K562 (cell line): ENCODE data around the gene LRP4. TPM values are rescaled to one million over a fixed set of nuclear protein-coding genes. Genes with fewer than 3 reads are reported as not detected.

Experiments used
- CAMTA2 ChIP-seq: fragments of 250-450 bp; sonication (Bioruptor Pico); conservative IDR thresholded peaks from 2 replicates; pipeline ENCODE4 v1.5.1; 2022
- CBX2 ChIP-seq: fragments of 200-600 bp; sonication (generic); IDR thresholded peaks from one replicate; pipeline ENCODE4 v1.6.1; 2012; ENCODE audit warnings: mild to moderate bottlenecking, low read length, inconsistent platforms; ENCODE audit not compliant: insufficient read depth, poor library complexity, severe bottlenecking
- HSF4 ChIP-seq: fragments of 250-450 bp; sonication (Bioruptor Pico); IDR thresholded peaks from 2 replicates; pipeline ENCODE4 v2.1.2; 2022; ENCODE audit warnings: mild to moderate bottlenecking, moderate library complexity, borderline replicate concordance
- NKRF ChIP-seq: fragments of 450-650 bp; IDR thresholded peaks from 2 replicates; pipeline ENCODE4 v1.6.1; 2016; ENCODE audit warnings: borderline replicate concordance
- RBM17 ChIP-seq: fragments of 200-400 bp; formaldehyde crosslinking; IDR thresholded peaks from 2 replicates; pipeline ENCODE4 v1.6.1; 2017; ENCODE audit warnings: low read depth, mild to moderate bottlenecking, low read length, borderline replicate concordance
- RFX5 ChIP-seq: IDR thresholded peaks from 2 replicates; pipeline ENCODE4 v1.6.1; 2011; ENCODE audit warnings: low read depth, mild to moderate bottlenecking, improper control_type of control experiment, low read length
- SRSF9 ChIP-seq: fragments of 200-400 bp; formaldehyde crosslinking; IDR thresholded peaks from 2 replicates; pipeline ENCODE4 v1.6.1; 2017; ENCODE audit warnings: low read depth, low read length, borderline replicate concordance
- TBP ChIP-seq: optimal IDR thresholded peaks from 2 replicates; pipeline ENCODE3; 2011; ENCODE audit warnings: low read depth, low read length, improper control_type of control experiment
- TSHZ1 ChIP-seq: fragments of 250-450 bp; sonication (Bioruptor Pico); IDR thresholded peaks from 2 replicates; pipeline ENCODE4 v1.4.0; 2020; ENCODE audit warnings: mild to moderate bottlenecking, moderate library complexity
- ZBTB11 ChIP-seq, 3 experiments: fragments of 200-800 bp in 1 of 3; fragments of 250-450 bp in 1 of 3; fragments of 450-650 bp in 1 of 3; sonication (Bioruptor Pico) in 1 of 3; sonication (Bioruptor generic) in 1 of 3; formaldehyde crosslinking in 1 of 3; IDR thresholded peaks; 2 replicates each; pipeline versions ENCODE4 v1.6.1 to v1.8.0; 2016 to 2022; ENCODE audit warnings: mild to moderate bottlenecking in 2 of 3, missing genetic modification characterization in 2 of 3, missing compliant biosample characterization in 1 of 3, moderate library complexity in 1 of 3
- ZNF24 ChIP-seq: fragments of 450-650 bp; IDR thresholded peaks from 2 replicates; pipeline ENCODE4 v1.6.1; 2016
- polyA plus RNA-seq, 8 experiments: library from polyadenylated mRNA; depleted of rRNA in 4 of 8; stranded (reverse) in 5 of 8; unstranded in 3 of 8; fragments of >200 nt; fragmentation: Nextera tagmentation in 2 of 8; fragmentation: Illumina TruSeq in 1 of 8; extraction: Ambion mirVana in 2 of 8; extraction: Trizol in 1 of 8; gene quantifications; 2 replicates each; pipeline versions ENCODE4 v1.2.1 to v1.2.3, GENCODE V29; 2011 to 2014; ENCODE audit warnings: inconsistent platforms in 1 of 8, missing spikeins in 1 of 8
- total RNA-seq, 7 experiments: library from RNA; depleted of rRNA in 6 of 7; stranded (reverse); fragments of >200 nt in 6 of 7; fragmentation: Illumina TruSeq in 2 of 7; extraction: Trizol in 2 of 7; gene quantifications; 2 replicates each; pipeline versions ENCODE4 v1.2.1 to v1.2.3, GENCODE V29; 2011 to 2021; ENCODE audit warnings: low replicate concordance in 1 of 7
- TF ChIP-seq, protein P1 (sequence below): sonication (generic); formaldehyde crosslinking; IDR thresholded peaks from 2 replicates; pipeline ENCODE4 v1.8.0; 2022; ENCODE audit warnings: missing genetic modification reagents, mild to moderate bottlenecking, borderline replicate concordance
- TF ChIP-seq, protein P2 (sequence below): fragments of 250-450 bp; sonication (Bioruptor Pico); IDR thresholded peaks from 2 replicates; pipeline ENCODE4 v1.8.0; 2021; ENCODE audit warnings: moderate library complexity, mild to moderate bottlenecking, inconsistent platforms

LRP4 gene
- total and polyA plus RNA-seq, 9 of the 15 experiments (the other 6 are each of a cell fraction or from before 2014, with no cell fraction given) = 0.04 to 0.54 (median 0.10) TPM

DNA sequence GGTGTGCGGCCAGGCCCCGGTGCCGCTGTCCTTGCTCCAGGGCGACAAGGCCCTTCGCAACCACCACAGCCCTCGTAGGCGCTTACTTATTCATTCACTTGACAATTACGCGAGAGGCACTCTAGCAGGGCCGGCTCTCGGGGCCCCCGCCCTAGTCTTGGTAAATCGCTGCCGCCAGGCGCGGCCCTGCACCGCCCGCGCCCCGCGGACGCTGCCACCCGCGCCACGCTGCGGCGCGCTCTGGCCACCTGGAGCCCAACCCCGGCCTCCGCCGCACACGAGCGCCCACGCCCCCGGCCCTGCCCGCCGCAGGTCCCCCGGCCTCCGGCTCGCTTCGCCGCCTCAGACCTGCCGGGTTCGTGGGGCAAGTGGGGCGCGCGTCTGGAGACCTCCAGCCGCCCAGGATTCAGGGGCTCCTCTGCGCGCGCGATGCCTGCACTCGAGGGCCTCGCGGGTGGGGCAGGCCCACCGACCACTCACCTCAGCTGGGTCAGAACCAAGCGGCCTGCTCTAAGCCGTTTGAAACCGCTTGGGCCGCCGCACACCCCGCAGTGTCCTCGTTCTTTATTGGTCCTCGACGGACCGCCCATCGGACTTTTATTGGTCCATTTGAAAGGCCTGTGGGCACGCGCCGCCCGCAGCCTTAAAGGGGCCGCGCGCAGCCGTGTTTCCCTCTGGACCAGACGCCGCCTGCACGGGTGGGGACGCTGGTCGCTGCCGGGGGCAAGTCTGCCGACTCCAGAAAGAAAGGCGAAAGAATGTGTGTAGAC is 72.4 kb downstream of the LRP4 start, which contains the start of gene CKAP5 (continued):
- TF ChIP-seq TSHZ1 (CRISPR knock-in tag) (no peak), ZBTB11 (CRISPR knock-in tag; IDR thresholded peaks at IDR 0.05) (no peak; a peak in 1 of 6 replicates), CAMTA2 (CRISPR knock-in tag) (no peak), TBP (peak; percentile 81), ZNF24 (no peak), RFX5 (no peak), SRSF9 (no peak), NKRF (peak; percentile 55; the same call in 1 of the 2 replicates), RBM17 (no peak), HSF4 (CRISPR knock-in tag) (no peak), CBX2 (no peak)
- TF ChIP-seq, protein P1, sequence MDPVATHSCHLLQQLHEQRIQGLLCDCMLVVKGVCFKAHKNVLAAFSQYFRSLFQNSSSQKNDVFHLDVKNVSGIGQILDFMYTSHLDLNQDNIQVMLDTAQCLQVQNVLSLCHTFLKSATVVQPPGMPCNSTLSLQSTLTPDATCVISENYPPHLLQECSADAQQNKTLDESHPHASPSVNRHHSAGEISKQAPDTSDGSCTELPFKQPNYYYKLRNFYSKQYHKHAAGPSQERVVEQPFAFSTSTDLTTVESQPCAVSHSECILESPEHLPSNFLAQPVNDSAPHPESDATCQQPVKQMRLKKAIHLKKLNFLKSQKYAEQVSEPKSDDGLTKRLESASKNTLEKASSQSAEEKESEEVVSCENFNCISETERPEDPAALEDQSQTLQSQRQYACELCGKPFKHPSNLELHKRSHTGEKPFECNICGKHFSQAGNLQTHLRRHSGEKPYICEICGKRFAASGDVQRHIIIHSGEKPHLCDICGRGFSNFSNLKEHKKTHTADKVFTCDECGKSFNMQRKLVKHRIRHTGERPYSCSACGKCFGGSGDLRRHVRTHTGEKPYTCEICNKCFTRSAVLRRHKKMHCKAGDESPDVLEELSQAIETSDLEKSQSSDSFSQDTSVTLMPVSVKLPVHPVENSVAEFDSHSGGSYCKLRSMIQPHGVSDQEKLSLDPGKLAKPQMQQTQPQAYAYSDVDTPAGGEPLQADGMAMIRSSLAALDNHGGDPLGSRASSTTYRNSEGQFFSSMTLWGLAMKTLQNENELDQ (CRISPR knock-in tag) = no peak
- TF ChIP-seq, protein P2, sequence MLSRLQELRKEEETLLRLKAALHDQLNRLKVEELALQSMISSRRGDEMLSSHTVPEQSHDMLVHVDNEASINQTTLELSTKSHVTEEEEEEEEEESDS (CRISPR knock-in tag) = no peak
